Breast epithelium (tissue), 4 donors: Measurements from ENCODE around the gene PRKACG. TPM values are rescaled to one million over a fixed set of nuclear protein-coding genes. Genes with fewer than 3 reads are reported as not detected.

Source experiments
- DNase-seq, 2 donors: peaks; one replicate each; pipeline ENCODE4 v3.0.0-alpha.2; 2019; ENCODE audit warnings: low spot score in 2 of 2
- H3K27ac ChIP-seq, 2 donors: fragments of 200-600 bp; sonication (generic) in 1 of 2; one replicate each; pipeline ENCODE4 v1.5.1; 2016 to 2019; ENCODE audit warnings: mild to moderate bottlenecking in 1 of 2
- H3K27me3 ChIP-seq, 2 donors: fragments of 200-600 bp; sonication (generic) in 1 of 2; one replicate each; pipeline versions ENCODE4 v1.5.1 to v1.6.0; 2017 to 2019; ENCODE audit warnings: control low read depth in 1 of 2, mild to moderate bottlenecking in 1 of 2
- H3K36me3 ChIP-seq: fragments of 200-600 bp; one replicate; pipeline ENCODE4 v1.5.1; 2019
- H3K4me1 ChIP-seq, 2 donors: fragments of 200-600 bp; sonication (generic); one replicate each; pipeline ENCODE4 v1.5.1; 2016 to 2019; ENCODE audit warnings: control low read depth in 1 of 2
- H3K4me3 ChIP-seq, 3 donors: fragments of 200-600 bp; sonication (generic); 1 replicate in 2 of 3; 2 replicates in 1 of 3; pipeline ENCODE4 v1.5.1; 2016 to 2019; ENCODE audit warnings: mild to moderate bottlenecking in 3 of 3, moderate library complexity in 2 of 3
- H3K9me3 ChIP-seq, 2 donors: fragments of 200-600 bp; sonication (generic) in 1 of 2; one replicate each; pipeline ENCODE4 v1.5.1; 2016 to 2019; ENCODE audit warnings: control low read depth in 1 of 2
- POLR2A ChIP-seq: fragments of 450-650 bp; IDR thresholded peaks from one replicate; pipeline ENCODE4 v1.6.1; 2016; ENCODE audit warnings: antibody characterized with exemption, mild to moderate bottlenecking, moderate library complexity
- POLR2AphosphoS5 ChIP-seq, 3 donors: sonication (generic); formaldehyde crosslinking; IDR thresholded peaks; one replicate each; pipeline ENCODE4 v1.6.1; 2017; ENCODE audit warnings: antibody characterized with exemption in 3 of 3
- intact Hi-C: fragments of 100-400 bp; cut with DNase I; formaldehyde crosslinking; loops from one replicate; pipeline ENCODE4 v1.15.1; 2023; ENCODE audit warnings: low total_unique reads
- total RNA-seq, 3 donors: library from RNA; depleted of rRNA; stranded (reverse); fragments of >200 nt; gene quantifications; one replicate each; pipeline ENCODE4 v1.1.0, GENCODE V29; 2016
- TF ChIP-seq, protein P1 (sequence below), 3 donors: fragments of 450-650 bp; IDR thresholded peaks; one replicate each; pipeline ENCODE4 v1.5.1; 2016 to 2017; ENCODE audit warnings: antibody characterized with exemption in 3 of 3, mild to moderate bottlenecking in 3 of 3, moderate library complexity in 3 of 3

PRKACG gene
- total RNA-seq, 3 donors from 2014 or later: not detected

DNA sequence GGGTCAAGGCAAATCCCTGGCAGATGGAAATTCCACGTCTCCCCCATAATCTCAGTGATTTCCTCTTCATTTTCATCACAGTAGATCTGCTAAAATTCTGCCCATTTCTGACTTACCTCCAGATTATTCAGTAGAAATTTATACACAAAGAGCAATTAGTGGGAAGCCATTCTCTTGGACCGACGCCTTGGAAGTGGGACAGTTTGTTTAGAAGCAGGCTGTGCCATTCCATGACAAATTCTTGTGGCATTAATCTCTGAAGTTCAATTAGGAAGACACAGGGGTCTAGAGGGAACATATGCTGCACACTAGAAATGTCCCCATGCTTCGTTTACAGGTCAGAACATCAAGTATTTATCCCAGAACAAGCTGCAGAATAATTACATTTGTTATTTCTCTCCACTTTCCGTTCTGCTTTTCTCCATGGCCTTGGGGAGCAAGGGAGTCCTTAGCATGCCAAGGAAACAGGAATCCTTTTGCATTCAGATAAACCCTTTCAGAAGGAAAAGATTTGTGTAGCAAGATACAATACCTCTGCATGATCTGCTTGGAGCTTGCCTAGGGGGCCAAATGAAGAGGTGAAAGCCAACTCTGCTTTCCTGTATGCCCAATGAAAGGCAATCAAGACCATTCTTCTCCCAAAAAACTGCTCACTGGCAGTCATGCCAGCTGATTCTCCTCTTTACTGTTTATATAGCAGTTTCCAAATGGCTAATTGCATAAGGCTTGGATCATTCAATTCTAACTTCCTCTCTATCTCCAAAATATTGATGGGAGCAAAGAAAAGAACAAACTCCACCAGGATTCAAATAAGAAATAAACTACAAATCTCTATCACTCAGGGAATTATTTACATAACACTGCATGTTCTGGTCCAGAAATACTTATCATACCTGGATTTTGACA, 2.5 kb upstream of the PRKACG start:
- no peak overlapping the region for H3K27ac ChIP-seq
- intact Hi-C loops: no loop called here
- H3K4me3 ChIP-seq: no peak overlapping the region
- no peaks in the 10 kb centered on the region for H3K36me3 ChIP-seq
- TF ChIP-seq POLR2AphosphoS5 (IDR thresholded peaks at IDR 0.05): no peak
- no peak for TF ChIP-seq POLR2A
- TF ChIP-seq, protein P1, sequence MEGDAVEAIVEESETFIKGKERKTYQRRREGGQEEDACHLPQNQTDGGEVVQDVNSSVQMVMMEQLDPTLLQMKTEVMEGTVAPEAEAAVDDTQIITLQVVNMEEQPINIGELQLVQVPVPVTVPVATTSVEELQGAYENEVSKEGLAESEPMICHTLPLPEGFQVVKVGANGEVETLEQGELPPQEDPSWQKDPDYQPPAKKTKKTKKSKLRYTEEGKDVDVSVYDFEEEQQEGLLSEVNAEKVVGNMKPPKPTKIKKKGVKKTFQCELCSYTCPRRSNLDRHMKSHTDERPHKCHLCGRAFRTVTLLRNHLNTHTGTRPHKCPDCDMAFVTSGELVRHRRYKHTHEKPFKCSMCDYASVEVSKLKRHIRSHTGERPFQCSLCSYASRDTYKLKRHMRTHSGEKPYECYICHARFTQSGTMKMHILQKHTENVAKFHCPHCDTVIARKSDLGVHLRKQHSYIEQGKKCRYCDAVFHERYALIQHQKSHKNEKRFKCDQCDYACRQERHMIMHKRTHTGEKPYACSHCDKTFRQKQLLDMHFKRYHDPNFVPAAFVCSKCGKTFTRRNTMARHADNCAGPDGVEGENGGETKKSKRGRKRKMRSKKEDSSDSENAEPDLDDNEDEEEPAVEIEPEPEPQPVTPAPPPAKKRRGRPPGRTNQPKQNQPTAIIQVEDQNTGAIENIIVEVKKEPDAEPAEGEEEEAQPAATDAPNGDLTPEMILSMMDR (IDR thresholded peaks at IDR 0.05): no peak
- H3K27me3 ChIP-seq: no peaks in the 10 kb centered on the region
- H3K9me3 ChIP-seq: no peaks in the 10 kb centered on the region
- no peak for DNase-seq
- H3K4me1 ChIP-seq: no peaks in the 10 kb centered on the region

DNA sequence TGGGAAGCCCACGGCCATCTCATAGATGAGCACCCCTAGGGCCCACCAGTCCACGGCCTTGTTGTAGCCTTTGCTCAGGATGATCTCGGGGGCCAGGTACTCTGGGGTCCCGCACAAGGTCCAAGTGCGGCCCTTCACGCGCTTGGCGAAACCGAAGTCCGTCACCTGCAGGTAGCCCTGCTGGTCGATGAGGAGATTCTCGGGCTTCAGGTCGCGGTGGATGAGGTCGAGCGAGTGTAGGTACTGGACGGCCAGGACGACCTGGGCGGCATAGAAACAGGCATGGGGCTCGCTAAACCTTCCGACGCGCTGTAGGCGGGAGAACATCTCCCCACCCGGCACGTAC, 558 bp downstream of the PRKACG start:
- no peak overlapping the region for H3K4me3 ChIP-seq
- H3K36me3 ChIP-seq: no peaks in the 10 kb centered on the region
- H3K9me3 ChIP-seq: no peaks in the 10 kb centered on the region
- TF ChIP-seq POLR2AphosphoS5 (IDR thresholded peaks at IDR 0.05): no peak
- TF ChIP-seq, protein P1 (IDR thresholded peaks at IDR 0.05): no peak
- no peak for TF ChIP-seq POLR2A
- H3K4me1 ChIP-seq: no peaks in the 10 kb centered on the region
- DNase-seq: no peak
- H3K27ac ChIP-seq: no peak overlapping the region
- intact Hi-C loops: no loop called here
- H3K27me3 ChIP-seq: no peaks in the 10 kb centered on the region

DNA sequence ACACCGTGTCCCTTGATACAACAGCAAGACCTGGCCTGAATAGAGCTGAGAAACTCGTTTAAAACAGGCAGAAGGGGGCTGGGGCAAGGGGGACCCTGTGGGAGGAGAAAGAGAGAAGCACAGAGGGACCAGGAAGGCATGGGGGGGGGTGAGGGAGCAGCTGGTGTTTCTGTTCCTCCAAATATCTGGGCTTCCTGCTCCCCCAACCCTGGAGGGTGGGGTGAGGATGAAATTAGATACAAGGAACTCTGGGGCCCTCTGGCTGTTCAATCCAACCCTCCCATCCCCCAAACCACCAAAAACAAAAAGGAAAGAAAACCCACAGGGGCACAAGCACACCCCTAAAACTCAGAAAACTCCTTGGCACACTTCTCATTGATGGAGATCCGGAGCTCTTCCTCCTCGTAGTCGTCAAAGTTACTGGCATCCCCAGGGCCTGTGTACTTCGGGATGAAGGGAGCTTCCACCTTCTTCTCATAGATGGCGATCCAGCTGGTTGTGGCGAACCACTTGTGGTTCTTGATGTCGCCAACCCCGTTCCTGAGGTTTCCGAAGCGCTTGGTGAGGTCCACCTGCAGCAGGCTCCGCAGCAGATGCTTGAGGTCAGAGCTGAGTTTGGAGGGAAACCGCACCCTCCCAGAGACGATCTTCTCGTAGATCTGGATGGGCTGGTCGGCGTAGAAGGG, 1.1 kb downstream of the PRKACG start:
- Histone ChIP-seq H3K27ac (no peak overlapping the region), H3K27me3 (no peaks in the 10 kb centered on the region), H3K36me3 (no peaks in the 10 kb centered on the region), H3K4me1 (no peaks in the 10 kb centered on the region), H3K9me3 (no peaks in the 10 kb centered on the region), H3K4me3 (no peak overlapping the region)
- intact Hi-C loops: no loop called here
- no peak for DNase-seq
- no peak for TF ChIP-seq POLR2A
- no peak for TF ChIP-seq POLR2AphosphoS5 (IDR thresholded peaks at IDR 0.05)
- TF ChIP-seq, protein P1 (IDR thresholded peaks at IDR 0.05): no peak

DNA sequence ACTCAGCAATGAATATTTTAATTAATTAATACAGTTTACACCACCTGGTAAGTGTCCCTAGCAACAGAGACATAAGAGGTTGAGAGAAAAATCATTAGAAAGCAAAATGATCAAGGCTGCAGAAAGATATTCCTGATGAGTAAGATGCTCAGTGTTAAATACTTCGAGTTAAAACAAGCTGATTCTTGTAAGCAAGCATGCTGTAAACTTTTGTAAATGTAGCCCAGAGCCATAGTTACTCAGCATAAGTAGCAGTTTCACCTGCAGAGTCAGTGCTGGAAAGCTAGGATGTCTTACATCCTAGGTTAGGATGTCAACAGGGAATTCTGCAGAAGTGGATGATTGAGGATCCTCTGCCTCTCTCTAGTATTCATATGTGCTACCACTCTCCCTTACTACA, 4.2 kb downstream of the PRKACG start:
- H3K4me3 ChIP-seq: no peak overlapping the region
- intact Hi-C loops: no loop called here
- DNase-seq: no peak
- H3K27ac ChIP-seq: no peak overlapping the region
- no peaks in the 10 kb centered on the region for H3K36me3 ChIP-seq
- TF ChIP-seq POLR2A (no peak), POLR2AphosphoS5 (IDR thresholded peaks at IDR 0.05) (no peak)
- TF ChIP-seq, protein P1 (IDR thresholded peaks at IDR 0.05): no peak
- no peaks in the 10 kb centered on the region for H3K4me1 ChIP-seq
- H3K27me3 ChIP-seq: no peaks in the 10 kb centered on the region
- H3K9me3 ChIP-seq: no peaks in the 10 kb centered on the region

DNA sequence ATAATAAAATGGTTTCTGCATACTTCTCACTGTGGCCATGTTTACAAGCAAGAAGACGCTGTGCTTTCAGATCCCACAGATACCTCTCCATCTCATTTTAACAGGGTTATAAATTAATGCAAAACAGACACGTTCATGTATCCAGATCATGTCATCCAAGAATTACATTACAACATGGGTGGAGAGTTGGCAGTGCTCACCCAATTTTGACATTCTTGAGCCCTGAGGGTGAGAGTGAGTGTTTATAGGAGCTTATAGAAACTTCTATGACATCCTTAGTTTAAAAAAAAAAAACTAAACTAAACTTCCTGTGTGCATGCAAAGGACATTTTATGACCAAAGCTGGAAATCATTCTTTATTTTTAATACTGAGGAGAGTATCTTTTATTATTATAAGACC, 9.1 kb downstream of the PRKACG start:
- Histone ChIP-seq H3K27ac (no peak overlapping the region), H3K4me3 (no peak overlapping the region), H3K4me1 (no peaks in the 10 kb centered on the region), H3K9me3 (no peaks in the 10 kb centered on the region), H3K36me3 (no peaks in the 10 kb centered on the region), H3K27me3 (no peaks in the 10 kb centered on the region)
- intact Hi-C loops: no loop called here
- TF ChIP-seq, protein P1 (IDR thresholded peaks at IDR 0.05): no peak
- no peak for TF ChIP-seq POLR2AphosphoS5 (IDR thresholded peaks at IDR 0.05)
- DNase-seq: no peak
